UCSD-AML1 (cell line): ENCODE data around the gene RGS6.

Source experiments
- DNase-seq: peaks from one replicate; lab custom pipeline; 2025; ENCODE audit not compliant: unreplicated experiment; lab: John Stamatoyannopoulos, UW

The RGS6 gene

DNA sequence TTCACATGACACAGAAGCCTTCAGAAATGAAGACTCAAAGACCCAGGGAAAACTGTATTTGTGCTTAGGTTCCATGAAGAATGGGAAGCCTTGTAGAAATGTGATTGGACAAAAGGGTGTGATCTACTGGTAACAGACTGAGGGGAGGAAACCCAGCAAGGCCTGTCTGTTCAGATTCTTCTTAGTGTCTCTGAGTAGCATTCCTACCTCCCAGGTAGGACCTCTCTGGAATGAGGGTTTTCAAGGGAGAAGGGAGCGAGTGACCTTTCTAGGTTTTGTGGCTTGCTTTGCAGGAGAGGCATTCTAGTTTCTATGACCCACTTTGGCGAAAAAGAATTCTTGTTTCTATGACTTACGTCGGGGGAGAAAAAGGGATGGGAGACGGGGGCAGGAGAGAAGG is 560.0 kb downstream of the RGS6 start:
- no peak for DNase-seq

DNA sequence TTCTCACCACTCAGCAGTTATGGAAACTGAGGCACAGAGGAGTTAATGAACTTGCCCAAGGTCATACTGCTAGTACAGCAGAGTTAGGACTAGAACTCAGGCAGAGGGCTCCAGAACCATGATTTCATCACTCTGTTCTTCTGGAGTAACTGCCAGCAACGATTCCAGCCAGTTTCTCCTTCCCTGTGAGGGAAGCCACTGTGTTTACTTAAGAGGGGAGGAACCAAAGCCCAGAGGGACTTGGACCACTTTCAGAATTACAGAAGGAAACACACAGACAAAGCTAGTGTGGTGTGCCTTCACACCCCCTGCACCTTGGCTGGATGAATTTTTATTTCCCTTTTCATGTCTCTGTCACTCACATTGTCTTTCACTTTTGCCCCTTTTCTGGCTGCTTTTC is 563.4 kb downstream of the RGS6 start:
- DNase-seq, result no peak

DNA sequence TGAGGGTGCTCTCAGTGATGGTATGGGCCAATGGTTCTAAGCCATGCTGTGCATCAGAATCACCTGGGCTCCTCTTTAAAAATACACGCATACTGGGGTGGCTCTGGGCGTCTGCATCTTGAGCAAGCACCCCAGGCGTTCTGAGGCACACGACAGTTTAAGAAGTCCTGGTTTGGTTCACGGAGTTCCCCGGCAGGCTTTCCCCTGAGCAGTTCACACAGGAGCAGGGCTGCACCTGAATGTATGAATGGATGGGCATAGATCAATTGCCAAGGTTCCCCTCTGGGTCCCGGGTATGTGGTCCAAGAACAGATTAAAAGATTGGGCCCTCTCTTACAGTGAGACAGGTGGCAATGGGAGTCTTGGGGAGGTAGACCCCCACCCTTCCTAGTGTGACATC is 566.4 kb downstream of the RGS6 start:
- DNase-seq, result no peak

DNA sequence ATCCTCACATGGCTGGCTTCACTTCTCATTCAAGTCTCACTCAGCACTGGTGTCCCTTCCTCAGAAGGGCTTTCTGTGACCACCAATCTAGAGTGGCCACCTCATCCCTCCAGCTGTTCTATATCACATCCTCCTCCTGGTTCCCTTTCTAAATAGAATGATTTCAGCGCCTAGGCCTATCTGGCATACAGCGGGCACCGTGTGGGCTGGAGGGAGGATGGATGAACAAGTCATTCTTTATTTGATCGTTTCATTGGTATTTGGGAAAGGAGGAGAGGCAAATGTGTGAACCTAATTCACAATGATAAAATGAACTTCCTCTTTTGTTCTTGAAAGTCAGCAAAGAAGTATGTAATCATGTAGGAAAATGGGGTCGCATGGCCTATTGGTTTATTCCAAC is 567.5 kb downstream of the RGS6 start:
- DNase-seq, result no peak

DNA sequence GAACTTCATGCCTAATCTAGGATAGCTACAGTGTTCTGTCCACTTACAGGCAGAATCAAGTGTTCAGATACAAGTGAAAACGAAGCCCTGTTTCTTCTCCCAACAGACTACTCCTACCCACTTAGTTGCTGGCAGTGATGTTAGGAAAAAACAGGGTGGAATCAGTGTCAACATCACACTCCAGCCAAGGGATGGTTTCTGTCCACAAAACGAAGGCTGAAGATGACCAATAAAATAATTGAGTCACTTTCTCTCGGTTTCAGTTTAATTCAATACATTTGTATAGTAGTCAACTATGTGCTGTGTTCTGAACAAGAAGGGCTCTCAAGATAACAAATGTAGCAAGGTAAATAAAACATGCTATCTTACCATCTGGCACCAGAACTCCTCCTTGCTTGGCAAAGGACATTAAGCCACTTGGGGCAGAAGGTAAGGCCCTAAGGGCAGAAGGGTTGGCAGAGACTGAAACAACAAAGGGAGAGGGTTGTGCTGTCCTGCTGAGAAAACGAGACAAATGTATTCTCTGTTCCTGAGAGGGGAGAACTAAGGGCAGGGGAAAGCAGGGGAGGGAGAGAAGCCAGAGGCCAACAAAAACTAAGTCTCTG is 568.1 kb downstream of the RGS6 start:
- DNase-seq, result no peak

DNA sequence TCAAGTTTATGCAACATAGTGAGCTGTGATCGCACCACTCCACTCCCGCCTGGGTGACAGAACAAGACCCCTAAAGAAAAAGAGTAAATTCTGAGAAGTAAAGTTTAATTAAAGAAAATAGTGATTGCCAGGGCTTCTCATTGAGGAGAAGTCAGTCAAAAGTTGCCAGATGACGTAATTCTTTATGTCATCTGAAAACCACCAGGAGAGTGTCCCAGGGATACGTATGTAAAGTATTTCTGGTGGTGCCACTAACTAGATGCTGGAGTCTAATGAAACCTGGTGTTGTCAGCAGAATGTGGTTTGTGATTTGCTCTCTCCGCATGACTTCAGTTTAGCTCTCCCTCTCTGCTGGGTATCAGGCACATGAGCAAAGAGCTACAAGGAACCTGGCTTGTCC is 569.2 kb downstream of the RGS6 start:
- DNase-seq, result no peak

DNA sequence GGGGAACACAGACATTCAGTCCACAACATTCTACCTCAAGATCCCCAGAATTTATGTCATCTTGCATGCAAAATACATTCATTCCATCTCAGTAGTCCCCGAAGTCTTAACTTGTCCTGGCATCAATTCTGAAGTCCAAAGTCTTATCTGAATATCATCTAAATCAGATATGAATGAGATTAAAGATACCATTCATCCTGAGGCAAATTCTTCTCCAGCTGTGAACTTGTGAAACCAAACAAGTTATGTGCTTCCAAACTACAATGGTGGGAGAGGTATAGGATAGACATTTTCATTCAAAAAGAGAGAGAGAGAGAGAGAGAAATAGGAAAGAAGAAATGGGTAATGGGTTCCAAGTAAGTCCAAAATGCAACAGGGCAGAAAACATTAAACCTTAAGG is 571.0 kb downstream of the RGS6 start:
- DNase-seq, result no peak

DNA sequence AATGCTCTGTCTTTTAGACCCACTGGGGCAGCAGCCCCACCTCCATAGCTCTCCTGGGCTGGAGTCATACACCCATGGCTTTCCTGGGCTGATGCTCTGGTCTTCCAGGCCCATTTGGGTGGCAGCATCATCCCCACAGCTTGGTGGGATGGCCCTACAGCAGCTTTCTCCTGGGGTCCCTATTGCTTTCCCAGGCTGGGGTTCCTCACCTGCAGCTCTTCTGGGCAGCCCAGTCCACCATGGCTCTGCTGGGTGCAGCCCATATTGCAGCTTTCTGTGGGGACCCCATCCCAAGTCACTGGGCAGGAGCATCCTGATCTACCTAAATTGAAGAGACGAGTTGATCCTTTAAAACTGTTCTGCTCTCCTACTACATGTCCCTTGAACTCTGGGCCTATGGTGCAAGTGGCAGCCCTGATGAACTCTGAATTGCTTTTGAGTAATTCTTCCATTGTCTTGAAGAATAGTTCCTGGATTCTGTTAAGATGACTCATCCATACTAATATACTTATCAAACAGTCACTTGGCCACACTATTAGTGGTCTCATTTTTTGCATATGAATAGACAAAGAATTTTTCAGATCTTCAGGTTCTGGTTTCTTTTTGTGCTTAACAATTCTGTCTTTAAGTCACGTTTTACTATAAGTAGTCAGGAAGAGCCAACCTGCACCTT is 571.6 kb downstream of the RGS6 start:
- no peak for DNase-seq

DNA sequence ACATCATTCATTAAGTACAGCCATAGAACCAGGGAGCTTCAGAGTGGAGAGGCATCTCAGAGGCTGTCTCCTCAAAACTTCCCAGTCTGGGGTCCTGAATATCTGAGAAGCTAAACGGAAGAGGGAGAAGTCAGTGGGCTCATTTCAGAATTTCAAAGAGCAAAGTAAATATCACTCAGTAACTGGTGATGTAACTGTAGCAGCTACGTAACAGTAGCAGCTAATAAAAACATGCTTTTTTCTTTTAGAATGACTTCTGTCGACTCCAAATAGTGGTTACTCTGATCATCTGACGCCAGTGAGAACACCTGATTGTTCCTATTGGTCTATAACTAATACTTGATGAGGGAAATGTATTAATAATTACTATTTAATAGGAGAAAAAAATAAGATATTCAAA is 578.3 kb downstream of the RGS6 start:
- no peak for DNase-seq

DNA sequence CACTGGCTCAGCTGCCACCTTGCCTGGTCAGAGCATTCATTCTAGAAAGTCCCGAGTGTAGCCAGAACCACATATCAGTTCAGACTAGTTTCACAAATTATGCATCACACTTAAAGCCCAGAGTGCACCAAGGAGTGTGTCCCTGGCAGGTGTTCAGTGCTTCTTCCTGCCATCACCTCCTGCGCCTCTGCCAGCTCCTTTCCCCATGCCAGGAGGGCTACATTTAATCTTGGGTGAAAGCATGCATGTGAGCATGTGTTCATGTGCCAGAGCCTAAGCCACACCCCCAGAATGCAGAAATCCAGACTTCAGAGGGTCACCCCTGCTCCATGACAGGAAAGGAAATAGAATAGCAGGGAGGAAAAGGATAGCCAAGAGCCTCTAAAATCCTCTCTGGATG is 580.1 kb downstream of the RGS6 start:
- DNase-seq, result no peak

DNA sequence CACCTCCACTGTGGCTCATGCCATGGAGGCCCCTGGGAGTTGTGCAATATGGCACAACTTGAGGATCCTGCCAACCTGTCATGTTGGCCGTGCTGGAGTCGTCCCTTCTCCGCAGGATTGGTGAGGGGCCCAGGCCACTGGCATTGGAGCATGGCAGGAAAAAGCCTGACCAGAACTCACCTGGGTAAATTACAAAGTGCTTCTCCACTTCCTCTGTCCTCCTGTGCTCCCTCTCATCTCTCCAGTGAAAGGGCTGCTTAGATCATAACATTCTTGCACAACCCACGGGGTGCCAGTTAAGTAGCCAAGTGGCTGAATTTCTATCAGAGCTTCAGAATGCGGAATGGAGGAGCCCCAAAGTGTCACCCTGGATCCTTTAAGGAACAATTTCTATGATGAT is 580.7 kb downstream of the RGS6 start:
- no peak for DNase-seq

DNA sequence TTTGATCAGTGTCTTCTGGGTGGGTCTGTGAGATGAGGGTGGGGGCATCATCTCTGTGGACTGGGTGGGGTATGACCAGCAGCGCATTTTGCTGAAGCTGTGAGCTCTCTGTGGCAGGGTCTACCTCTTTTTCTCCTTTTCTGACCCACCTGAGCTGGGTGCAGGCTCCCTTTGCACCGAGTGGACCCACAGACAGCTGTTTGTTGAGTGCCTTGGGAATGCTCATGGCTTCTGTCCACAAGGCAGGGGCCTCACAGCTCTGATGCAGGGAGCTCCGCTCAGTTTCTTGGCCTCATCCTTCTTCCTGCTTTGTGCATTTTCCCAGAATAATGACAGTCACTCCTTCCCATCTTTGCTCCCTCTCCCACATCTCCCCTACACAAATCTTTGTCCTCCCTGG is 581.1 kb downstream of the RGS6 start:
- no peak for DNase-seq

DNA sequence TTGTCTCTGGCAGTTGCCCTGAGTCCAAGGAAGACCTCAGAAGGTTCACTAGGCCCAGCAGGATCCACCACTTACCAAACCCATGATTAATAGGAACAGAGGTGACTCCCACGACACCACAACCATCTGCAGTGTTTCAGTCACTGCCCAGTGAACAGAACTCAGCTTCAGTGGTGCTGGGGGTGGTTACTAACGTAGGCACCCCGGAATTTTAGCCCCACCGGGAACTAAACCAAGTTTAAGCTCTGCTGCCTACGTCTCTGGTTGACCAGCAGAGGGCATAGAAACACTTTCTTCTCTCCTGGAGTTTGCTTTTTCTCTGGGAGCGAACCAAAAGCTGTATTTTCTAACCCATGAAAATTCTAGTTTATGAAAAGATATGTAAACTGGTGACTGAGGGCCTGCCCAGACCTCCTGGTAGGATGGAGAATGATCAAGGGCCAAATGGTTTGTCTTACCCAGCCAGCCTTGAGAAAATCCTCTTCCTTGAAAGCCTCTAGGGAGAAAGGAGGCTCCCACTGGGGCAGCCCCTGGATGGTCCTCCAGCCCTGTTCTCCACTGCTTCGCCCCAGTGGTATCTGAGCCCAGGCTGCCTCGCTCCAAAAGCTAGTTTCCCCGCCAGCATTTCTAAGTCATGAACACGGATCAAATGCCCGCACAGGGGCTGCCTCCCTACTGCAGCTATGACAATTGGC is 581.9 kb downstream of the RGS6 start:
- no peak for DNase-seq

DNA sequence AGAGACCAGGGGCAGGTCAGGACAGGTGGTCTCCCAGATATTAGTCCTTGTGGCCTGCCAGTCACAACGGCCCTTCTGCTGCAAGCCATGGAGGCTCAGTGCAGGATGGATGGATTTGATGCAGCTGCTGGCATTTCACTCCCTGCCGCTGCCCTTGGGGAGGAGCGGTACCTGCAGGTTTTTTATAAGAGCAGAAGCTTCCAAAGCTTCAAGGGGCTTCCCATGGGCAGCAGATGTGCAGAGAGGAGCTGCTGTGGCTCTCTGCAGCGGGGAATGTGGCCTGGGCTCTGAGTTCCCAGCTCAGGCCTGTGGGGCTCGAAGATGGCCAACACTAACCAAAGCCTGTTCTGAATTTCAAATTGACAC is 582.4 kb downstream of the RGS6 start:
- no peak for DNase-seq

DNA sequence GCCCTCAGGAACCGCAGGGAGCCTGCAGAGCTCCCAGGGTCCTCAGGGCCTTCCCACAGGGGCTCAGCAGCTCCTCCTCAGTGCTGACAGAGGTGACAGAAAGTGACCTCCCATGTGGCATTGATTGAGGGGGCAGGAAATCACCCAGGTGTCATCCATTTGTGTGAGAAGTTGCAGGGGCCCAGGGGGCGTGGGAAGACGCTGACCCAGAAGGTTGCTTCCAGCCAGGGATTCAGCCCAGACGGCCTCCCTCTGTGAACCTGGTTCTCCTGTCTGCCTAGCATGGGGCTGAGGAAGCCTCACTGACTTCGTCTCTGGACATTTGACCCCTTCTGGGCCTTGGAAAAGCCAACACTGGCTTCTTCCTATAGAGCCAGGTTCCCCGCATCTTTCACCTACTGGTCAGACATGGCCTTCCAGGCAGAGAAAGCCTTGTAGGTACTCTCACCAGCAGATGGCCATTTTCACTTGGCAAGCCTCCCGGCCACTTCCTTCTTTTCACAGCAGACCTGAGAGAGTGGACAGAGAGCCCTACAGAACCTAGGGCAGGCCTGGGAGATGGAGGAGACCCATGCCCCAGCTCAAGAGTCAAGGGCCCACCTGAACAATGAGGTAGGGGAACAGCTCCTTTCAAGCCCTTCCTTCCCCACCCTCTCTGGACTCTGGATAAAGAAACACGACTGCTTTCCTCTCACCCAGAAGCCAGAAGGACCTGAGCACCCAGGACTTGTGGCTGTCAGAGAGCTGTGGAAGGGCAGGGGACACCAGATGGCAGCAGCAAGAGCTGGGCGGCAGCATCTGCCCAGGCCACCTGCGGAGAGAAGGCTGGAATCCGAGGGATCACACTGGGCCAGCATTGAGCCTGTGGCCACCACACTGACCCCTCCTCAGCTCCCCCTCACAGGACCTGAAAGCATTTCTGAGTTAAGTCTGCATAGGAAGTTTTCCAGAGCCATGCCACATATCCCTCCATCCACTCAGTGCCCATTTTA is 583.8 kb downstream of the RGS6 start:
- DNase-seq, result no peak

DNA sequence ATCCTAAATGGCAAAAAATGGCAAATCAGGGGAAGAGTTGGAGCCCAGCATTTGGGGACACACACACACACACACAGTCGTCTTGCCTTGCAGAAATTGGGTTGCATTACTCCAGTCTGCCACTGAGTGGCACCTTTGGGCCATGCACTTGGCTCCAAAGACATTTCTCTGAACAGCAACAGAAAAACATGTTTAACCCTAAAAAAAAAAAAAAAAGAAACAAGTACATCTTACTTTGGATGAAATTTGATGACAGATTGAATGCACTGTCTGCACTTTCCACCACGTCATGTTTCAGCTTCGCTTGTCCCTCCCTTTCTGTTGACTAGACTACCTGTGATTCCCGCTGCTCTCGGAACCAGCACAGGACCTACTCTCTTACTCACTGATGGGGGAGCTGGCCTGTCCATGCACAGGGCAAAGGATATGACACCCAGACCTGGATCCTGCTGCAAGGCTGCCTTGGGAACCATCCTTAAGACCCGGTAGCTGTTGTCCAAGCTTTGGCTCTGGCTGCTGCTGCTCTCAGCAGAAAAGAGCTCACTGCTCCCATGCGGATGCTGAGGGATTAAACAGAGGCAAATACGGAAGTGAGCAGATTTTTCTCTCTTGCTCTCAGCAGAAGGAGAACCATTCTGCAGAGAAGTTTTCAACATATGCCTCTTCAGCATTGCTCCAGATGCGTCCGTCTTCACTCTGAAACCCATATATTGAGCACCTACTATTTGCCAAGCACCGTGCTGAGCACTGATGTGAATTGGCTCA is 584.9 kb downstream of the RGS6 start:
- peak; percentile 60 for DNase-seq

DNA sequence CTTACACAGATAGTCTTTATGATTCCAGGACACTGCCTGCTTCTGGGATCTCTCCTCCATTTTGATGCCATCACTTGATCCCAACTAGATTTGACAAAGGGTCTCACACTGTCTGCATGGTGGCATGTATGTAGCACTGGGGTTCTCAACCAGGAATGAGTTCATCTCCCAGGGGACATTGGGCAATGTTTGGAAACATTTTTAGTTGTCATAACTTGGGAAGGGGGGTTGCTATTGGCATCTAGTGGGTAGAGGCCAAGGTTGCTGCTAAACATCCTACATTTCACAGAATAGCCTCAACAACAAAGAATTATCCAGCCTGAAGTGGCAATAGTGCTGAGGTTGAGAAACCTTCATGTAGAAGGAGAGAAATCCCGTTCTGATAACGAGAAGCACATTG is 585.5 kb downstream of the RGS6 start:
- DNase-seq, result no peak

DNA sequence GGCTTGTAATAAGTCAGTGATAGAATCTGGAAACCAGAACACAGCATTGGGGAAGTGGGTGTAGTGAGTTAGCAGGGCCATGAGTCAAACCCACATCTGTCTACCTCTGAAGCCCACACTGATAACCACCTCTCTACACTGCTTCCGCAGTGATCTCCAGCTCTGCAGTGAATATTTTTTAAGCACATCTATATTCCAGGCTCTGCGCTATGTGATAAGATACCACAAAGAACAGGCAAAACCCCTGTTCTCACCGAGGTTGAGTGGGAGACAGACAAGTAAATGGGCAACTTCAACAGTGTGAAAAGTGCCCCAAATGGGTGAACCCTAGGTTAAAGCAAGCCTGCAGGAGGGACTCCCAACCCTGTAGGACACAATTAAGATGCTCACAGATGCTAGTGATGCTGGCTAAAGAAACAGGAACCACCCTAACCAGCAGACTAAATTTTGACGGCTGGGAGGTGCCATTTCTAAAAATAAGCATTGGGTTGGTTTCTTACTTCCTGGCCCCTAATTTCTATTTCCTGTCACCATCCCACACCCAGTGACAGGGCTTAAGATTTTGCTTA is 586.7 kb downstream of the RGS6 start:
- DNase-seq, result no peak

DNA sequence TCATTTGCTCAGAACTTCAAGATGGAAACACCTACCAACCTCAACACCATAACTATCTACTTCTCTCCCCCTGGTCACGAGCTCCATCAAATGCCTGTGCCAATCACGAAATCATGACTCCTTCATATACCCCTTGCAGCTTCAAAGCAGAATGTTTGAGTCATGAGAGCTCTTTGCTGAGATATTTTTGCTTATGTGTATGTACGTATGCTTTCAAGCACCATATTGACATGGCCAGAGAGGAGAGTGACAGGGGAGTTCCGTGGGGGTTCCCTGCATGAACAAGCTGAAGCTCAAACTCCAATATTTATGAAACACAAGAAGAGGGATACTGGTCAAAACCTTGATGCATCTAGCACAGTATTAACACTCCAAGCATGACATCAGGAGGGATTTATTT is 587.3 kb downstream of the RGS6 start:
- no peak for DNase-seq

DNA sequence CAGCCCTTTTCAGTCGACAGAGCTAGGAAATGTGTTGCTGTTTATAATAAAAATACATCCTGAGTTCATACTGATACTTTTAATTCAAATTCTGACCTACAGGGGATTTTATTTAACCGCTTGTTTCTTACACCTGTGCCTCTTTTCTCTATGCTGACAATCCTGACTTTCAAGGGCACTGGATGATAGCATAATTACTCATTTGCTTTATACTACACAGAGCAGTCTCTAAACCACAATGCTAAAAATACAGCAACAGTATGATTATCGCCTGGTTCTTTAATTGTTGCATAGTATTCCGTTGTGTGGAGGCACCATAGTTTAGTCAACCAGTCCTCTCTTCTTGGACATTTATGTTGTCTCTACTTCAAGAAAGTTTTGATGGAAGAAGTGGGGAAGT is 588.8 kb downstream of the RGS6 start:
- no peak for DNase-seq
